HL-60 (cell line): ENCODE data around the gene PDGFA.

Experiments
- CTCF ChIP-seq: IDR thresholded peaks from one replicate; pipeline ENCODE4 v1.5.1; 2011; ENCODE audit warnings: low read length, control low read depth, inconsistent platforms; ENCODE audit not compliant: insufficient read depth
- GABPA ChIP-seq: IDR thresholded peaks from 2 replicates; pipeline ENCODE4 v1.6.1; 2012; ENCODE audit warnings: low read depth
- POLR2AphosphoS5 ChIP-seq: IDR thresholded peaks from 2 replicates; pipeline ENCODE4 v1.6.1; 2012; ENCODE audit warnings: low read depth
- REST ChIP-seq: IDR thresholded peaks from 2 replicates; pipeline ENCODE4 v1.6.1; 2012; ENCODE audit warnings: low read depth; ENCODE audit not compliant: insufficient replicate concordance
- SPI1 ChIP-seq: IDR thresholded peaks from 2 replicates; pipeline ENCODE4 v1.6.1; 2012; ENCODE audit warnings: low read depth, mild to moderate bottlenecking, borderline replicate concordance

DNA sequence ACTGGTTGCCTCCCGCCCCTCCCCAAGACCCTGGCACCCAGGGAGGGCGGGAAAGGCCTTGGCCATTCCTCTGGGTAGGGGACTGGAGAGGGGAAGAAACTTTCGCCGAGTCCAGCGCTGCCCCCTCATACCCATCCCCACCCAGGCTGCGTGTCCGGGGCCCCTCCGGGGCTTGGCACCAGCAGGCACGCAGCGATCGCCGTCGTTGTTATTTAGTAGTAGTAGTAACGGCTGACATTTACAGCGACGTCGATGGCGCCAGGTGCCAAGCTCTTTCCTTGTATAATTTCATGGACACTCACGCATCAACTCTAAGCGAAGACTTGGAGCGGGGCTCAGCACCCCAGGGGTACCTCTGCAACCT lies 3.3 kb upstream of the PDGFA start:
- TF ChIP-seq CTCF (no peak), REST (no peak), SPI1 (no peak), POLR2AphosphoS5 (no peak), GABPA (no peak)
